NCI-H446 treated with DMSO at 0.1 percent for 48 hours (cell line): Measurements from ENCODE around the gene DPP6.

Source experiments
- DNase-seq: peaks from one replicate; lab custom pipeline; 2025; lab: John Stamatoyannopoulos, UW

Gene DPP6

GRCh38 chr7:154827007-154827406, 774.8 kb downstream of the DPP6 start:
- DNase-seq, result no peak

- DNase-seq, result no peak
Observed at GRCh38 chr7:154832557-154833138, 780.5 kb downstream of the DPP6 start.

- no peak for DNase-seq
Observed at GRCh38 chr7:154836021-154836448, 783.8 kb downstream of the DPP6 start.

GRCh38 chr7:154837087-154837486, 784.9 kb downstream of the DPP6 start:
- DNase-seq, result no peak

- DNase-seq, result no peak
Observed at GRCh38 chr7:154837622-154838021, 785.4 kb downstream of the DPP6 start.

GRCh38 chr7:154840086-154840485, 787.9 kb downstream of the DPP6 start:
- no peak for DNase-seq

- no peak for DNase-seq
Observed at GRCh38 chr7:154841731-154842331, 789.6 kb downstream of the DPP6 start.

GRCh38 chr7:154842591-154842990, 790.4 kb downstream of the DPP6 start:
- no peak for DNase-seq

- DNase-seq, result no peak
Observed at GRCh38 chr7:154843670-154844237, 791.6 kb downstream of the DPP6 start.

GRCh38 chr7:154844499-154844898, 792.3 kb downstream of the DPP6 start:
- DNase-seq, result no peak

- DNase-seq, result no peak
Observed at GRCh38 chr7:154844955-154845354, 792.8 kb downstream of the DPP6 start.

- no peak for DNase-seq
Observed at GRCh38 chr7:154848464-154848863, 796.3 kb downstream of the DPP6 start.

- no peak for DNase-seq
Observed at GRCh38 chr7:154852205-154852604, 800.0 kb downstream of the DPP6 start.

GRCh38 chr7:154853063-154853726, 801.0 kb downstream of the DPP6 start:
- DNase-seq, result no peak

GRCh38 chr7:154853727-154854095, 801.5 kb downstream of the DPP6 start:
- DNase-seq, result no peak

GRCh38 chr7:154854836-154855235, 802.6 kb downstream of the DPP6 start:
- DNase-seq, result no peak

GRCh38 chr7:154855366-154855765, 803.2 kb downstream of the DPP6 start:
- no peak for DNase-seq

GRCh38 chr7:154856733-154857132, 804.5 kb downstream of the DPP6 start:
- no peak for DNase-seq

- DNase-seq, result no peak
Observed at GRCh38 chr7:154857240-154857639, 805.0 kb downstream of the DPP6 start.

- no peak for DNase-seq
Observed at GRCh38 chr7:154857728-154858681, 805.8 kb downstream of the DPP6 start.

- DNase-seq, result no peak
Observed at GRCh38 chr7:154858836-154859537, 806.8 kb downstream of the DPP6 start.
